AG04450 (cell line): ENCODE results near the gene BNC2. TPM values are rescaled to one million over a fixed set of nuclear protein-coding genes. Genes with fewer than 3 reads are reported as not detected.
"Not testable (repeated sequence)": the region's sequence is repeated elsewhere in the genome, so short reads cannot be mapped to it uniquely, and the experiment has no call there.

Experiments used
- CTCF ChIA-PET: fragments of 300-600, 350-600 bp; formaldehyde crosslinking; extraction: SDS; loops from one replicate; lab custom pipeline; 2022; ENCODE audit warnings: antibody characterized with exemption, inconsistent platforms; lab: Charles Lee
- POLR2A ChIA-PET: fragments of 350-600 bp; formaldehyde crosslinking; extraction: SDS; loops from one replicate; lab custom pipeline; 2021; ENCODE audit warnings: antibody characterized with exemption, inconsistent platforms; lab: Yijun Ruan, JAX
- DNase-seq: peaks from one replicate; pipeline ENCODE4 v3.0.0-alpha.2; 2011; ENCODE audit warnings: low read depth, low spot score
- H3K27ac ChIP-seq: one replicate; pipeline ENCODE4 v1.5.1; 2012; ENCODE audit warnings: low read depth, low read length, control low read depth
- H3K27me3 ChIP-seq: one replicate; pipeline ENCODE4 v1.6.0; 2012; ENCODE audit warnings: low read length; ENCODE audit not compliant: control insufficient read depth, insufficient read depth
- H3K4me3 ChIP-seq: 2 replicates; pipeline ENCODE4 v1.5.1; 2011; ENCODE audit warnings: mild to moderate bottlenecking, low read depth, low read length, control low read depth
- H3K9me3 ChIP-seq: 2 replicates; pipeline ENCODE4 v1.5.1; 2012; ENCODE audit warnings: low read length; ENCODE audit not compliant: control insufficient read depth, insufficient read depth
- polyA plus RNA-seq: library from polyadenylated mRNA; depleted of rRNA; stranded (reverse); fragments of >200 nt; gene quantifications from 2 replicates; pipeline ENCODE4 v1.2.3, GENCODE V29; 2011
- TF ChIP-seq, protein P1 (sequence below): IDR thresholded peaks from 2 replicates; pipeline ENCODE4 v1.5.1; 2011; ENCODE audit warnings: low read depth, low read length, control low read depth, inconsistent platforms

Gene BNC2
- polyA plus RNA-seq, 1 experiment = 49.0 TPM

DNA sequence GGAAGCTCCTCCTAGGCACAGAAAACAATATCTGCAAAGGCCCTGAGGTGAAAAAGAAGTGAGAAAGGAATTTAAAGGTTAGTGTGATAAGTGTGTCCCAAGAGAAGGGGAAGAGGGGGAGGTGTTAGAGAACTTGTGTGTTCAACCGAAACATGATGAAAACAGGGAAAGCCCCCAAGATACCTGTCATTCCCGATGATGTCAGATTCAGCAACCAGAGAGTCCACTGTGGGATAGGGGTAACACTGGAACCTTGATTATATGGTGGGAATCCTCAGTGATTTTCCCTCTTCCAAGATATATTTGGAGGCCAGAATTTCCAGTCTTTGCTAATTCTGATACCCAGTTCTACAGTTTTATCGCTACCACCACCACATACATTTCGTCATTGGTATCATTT lies 15.5 kb upstream of the BNC2 start:
- Histone ChIP-seq H3K9me3 (no peaks in the 10 kb centered on the region), H3K27me3 (no peaks in the 10 kb centered on the region), H3K4me3 (no peak overlapping the region), H3K27ac (no peak overlapping the region)
- DNase-seq = no peak
- TF ChIP-seq, protein P1, sequence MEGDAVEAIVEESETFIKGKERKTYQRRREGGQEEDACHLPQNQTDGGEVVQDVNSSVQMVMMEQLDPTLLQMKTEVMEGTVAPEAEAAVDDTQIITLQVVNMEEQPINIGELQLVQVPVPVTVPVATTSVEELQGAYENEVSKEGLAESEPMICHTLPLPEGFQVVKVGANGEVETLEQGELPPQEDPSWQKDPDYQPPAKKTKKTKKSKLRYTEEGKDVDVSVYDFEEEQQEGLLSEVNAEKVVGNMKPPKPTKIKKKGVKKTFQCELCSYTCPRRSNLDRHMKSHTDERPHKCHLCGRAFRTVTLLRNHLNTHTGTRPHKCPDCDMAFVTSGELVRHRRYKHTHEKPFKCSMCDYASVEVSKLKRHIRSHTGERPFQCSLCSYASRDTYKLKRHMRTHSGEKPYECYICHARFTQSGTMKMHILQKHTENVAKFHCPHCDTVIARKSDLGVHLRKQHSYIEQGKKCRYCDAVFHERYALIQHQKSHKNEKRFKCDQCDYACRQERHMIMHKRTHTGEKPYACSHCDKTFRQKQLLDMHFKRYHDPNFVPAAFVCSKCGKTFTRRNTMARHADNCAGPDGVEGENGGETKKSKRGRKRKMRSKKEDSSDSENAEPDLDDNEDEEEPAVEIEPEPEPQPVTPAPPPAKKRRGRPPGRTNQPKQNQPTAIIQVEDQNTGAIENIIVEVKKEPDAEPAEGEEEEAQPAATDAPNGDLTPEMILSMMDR = no peak
- POLR2A ChIA-PET = interaction anchor here (1.1 to 2.4 kb wide), 5 partner anchors 12 to 78 kb away, joined by 3 to 13 read pairs (median 11); no protein-coding TSS in a partner anchor
- CTCF ChIA-PET = interaction anchor here (2.8 kb wide), 1 partner anchor 178 kb away, joined by 15 read pairs; no protein-coding TSS in a partner anchor

DNA sequence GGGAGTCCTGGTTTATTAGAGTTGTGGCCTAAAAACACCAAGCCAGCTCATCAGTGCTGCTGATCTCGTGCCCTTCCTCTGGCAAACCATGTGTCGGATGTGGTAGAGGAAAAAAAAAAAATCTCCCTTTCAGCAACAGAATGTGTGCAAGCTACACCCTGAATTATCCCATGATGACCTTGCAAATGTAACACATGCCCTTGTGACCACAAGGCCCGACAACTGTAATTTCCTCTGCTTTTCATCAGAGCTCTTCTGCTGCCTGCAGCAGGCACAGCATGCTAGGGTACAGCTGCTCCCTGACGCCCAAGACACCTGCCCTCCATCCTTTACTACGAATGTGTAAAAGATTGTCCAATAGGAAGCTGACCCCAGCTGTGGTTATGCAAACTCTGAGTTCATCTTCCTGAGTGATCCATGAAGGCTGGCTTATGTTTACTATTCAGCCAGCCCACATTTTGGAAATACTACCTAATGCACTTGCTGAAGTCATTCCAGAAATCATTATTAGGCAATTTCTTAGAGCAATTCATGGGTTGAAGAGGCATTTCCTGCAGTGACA lies 14.6 kb upstream of the BNC2 start:
- peak; percentile 98 for DNase-seq
- H3K4me3 ChIP-seq = no peak overlapping the region
- no peaks in the 10 kb centered on the region for H3K27me3 ChIP-seq
- POLR2A ChIA-PET = interaction anchor here (0.5 to 2.4 kb wide), 15 partner anchors 11 to 472 kb away, joined by 3 to 27 read pairs (median 4); partner anchors contain the start of gene BNC2
- no peaks in the 10 kb centered on the region for H3K9me3 ChIP-seq
- peak overlapping the region; percentile 77 for H3K27ac ChIP-seq
- CTCF ChIA-PET = interaction anchor here (0.8 to 2.8 kb wide), 3 partner anchors 179 to 578 kb away, joined by 3 to 15 read pairs (median 9); no protein-coding TSS in a partner anchor
- TF ChIP-seq, protein P1 = no peak

DNA sequence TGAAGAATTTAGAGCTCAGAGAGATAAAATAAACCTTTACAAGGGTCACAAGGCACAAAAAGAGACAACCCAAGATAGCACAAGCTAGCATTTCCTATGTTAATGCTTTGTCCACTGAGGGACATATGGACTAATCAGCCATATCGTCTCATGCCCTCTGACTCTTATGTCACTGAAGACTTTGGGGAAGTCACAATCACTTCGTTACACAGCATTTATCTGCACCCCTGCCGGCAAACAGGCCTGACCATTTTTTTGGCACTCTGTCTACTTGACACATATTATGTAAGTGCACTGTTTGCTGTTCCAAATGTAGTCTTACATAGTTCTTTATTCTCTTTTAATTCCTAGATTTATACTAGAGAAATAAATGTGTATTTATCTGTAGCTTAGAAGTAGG lies 13.9 kb upstream of the BNC2 start:
- ChIA-PET POLR2A (interaction anchor here (0.5 to 2.4 kb wide), 10 partner anchors 13 to 265 kb away, joined by 3 to 27 read pairs (median 8); no protein-coding TSS in a partner anchor), CTCF (interaction anchor here (0.8 to 2.8 kb wide), 3 partner anchors 180 to 578 kb away, joined by 3 to 15 read pairs (median 9); no protein-coding TSS in a partner anchor)
- Histone ChIP-seq H3K9me3 (no peaks in the 10 kb centered on the region), H3K27ac (peak overlapping the region; percentile 77), H3K27me3 (no peaks in the 10 kb centered on the region), H3K4me3 (no peak overlapping the region)
- DNase-seq = no peak
- TF ChIP-seq, protein P1 = no peak

DNA sequence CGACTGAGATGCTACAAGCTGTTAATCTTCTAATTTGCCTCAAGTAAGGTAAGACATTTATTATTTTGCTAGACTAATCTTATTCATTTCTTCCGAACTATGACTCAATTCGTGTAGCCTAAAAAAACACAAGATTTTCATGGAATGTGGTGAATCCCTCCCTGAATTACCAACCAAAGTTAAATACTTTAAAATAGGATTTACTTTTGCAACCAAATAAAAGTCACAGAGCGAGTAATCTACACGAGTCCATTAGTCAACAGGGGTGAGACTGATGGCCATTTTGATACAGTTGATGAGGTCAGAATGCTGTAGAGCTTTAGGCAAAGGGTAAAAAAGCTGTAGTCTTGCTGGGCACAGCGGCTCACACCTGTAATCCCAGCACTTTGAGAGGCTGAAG lies 13.1 kb upstream of the BNC2 start:
- POLR2A ChIA-PET = interaction anchor here (2.4 kb wide), 1 partner anchor 81 kb away, joined by 11 read pairs; no protein-coding TSS in a partner anchor
- no peak overlapping the region for H3K4me3 ChIP-seq
- H3K27me3 ChIP-seq = no peaks in the 10 kb centered on the region
- DNase-seq = no peak
- CTCF ChIA-PET = interaction anchor here (2.1 to 2.8 kb wide), 2 partner anchors 180 to 233 kb away, joined by 9 to 15 read pairs; no protein-coding TSS in a partner anchor
- no peak overlapping the region for H3K27ac ChIP-seq
- TF ChIP-seq, protein P1 = no peak
- no peaks in the 10 kb centered on the region for H3K9me3 ChIP-seq

DNA sequence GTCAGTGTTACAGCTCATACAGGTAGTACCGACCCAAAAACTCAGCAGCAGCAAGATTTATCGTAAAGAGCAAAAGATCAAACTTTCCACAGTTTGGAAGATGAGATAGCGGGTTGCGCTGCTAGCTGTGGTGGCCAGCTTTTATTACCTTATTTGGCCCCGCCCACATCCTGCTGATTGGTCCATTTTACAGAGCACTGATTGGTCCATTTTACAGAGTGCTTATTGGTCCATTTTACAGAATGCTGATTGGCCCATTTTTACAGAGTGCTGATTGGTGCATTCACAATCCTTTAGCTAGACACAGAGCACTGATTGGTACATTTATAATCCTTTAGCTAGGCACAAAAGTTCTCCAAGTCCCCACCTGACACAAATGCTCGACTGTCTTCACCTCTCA lies 12.0 kb upstream of the BNC2 start:
- DNase-seq, H3K4me3 ChIP-seq, H3K27ac ChIP-seq, H3K9me3 ChIP-seq, CTCF ChIA-PET, H3K27me3 ChIP-seq: not testable (repeated sequence)
- POLR2A ChIA-PET = interaction anchor here (0.7 kb wide), 1 partner anchor 179 kb away, joined by 5 read pairs; no protein-coding TSS in a partner anchor
